Smooth muscle cell (in vitro differentiated cells): ENCODE results near the gene KCNK1. TPM values are rescaled to one million over a fixed set of nuclear protein-coding genes. Genes with fewer than 3 reads are reported as not detected.
"Not testable (repeated sequence)": the region's sequence is repeated elsewhere in the genome, so short reads cannot be mapped to it uniquely, and the experiment has no call there.

Source experiments
- DNase-seq: peaks from one replicate; lab custom pipeline; 2025; ENCODE audit not compliant: unreplicated experiment; lab: John Stamatoyannopoulos, UW
- H2AFZ ChIP-seq: fragments of 200-600 bp; sonication (generic); 2 replicates; pipeline ENCODE4 v1.6.0; 2016; ENCODE audit warnings: antibody characterized with exemption, low read depth, mild to moderate bottlenecking
- H3F3A ChIP-seq: fragments of 200-600 bp; sonication (generic); 2 replicates; pipeline ENCODE4 v1.6.0; 2017; ENCODE audit warnings: antibody characterized with exemption, low read depth
- H3K27ac ChIP-seq: fragments of 200-600 bp; sonication (generic); 2 replicates; pipeline ENCODE4 v1.5.1; 2016; ENCODE audit warnings: low read depth, mild to moderate bottlenecking
- H3K27me3 ChIP-seq: fragments of 200-600 bp; sonication (generic); 2 replicates; pipeline ENCODE4 v1.6.1; 2016; ENCODE audit warnings: low read depth, mild to moderate bottlenecking
- H3K36me3 ChIP-seq: fragments of 200-600 bp; sonication (generic); 2 replicates; pipeline ENCODE4 v1.5.1; 2016; ENCODE audit warnings: low read depth
- H3K4me1 ChIP-seq: fragments of 200-600 bp; sonication (generic); 2 replicates; pipeline ENCODE4 v1.5.1; 2016; ENCODE audit warnings: low read depth
- H3K4me2 ChIP-seq: fragments of 200-600 bp; sonication (generic); 2 replicates; pipeline ENCODE4 v1.6.0; 2016; ENCODE audit warnings: mild to moderate bottlenecking
- H3K4me3 ChIP-seq: fragments of 200-600 bp; sonication (generic); 2 replicates; pipeline ENCODE4 v1.5.1; 2016; ENCODE audit warnings: mild to moderate bottlenecking
- H3K79me2 ChIP-seq: fragments of 200-600 bp; sonication (generic); 2 replicates; pipeline ENCODE4 v1.6.0; 2016; ENCODE audit warnings: low read depth, mild to moderate bottlenecking
- H3K9ac ChIP-seq: fragments of 200-600 bp; sonication (generic); 2 replicates; pipeline ENCODE4 v1.6.0; 2016; ENCODE audit warnings: low read depth
- H3K9me3 ChIP-seq: fragments of 200-600 bp; sonication (generic); replicated peaks from 2 replicates; pipeline ENCODE4 v1.5.1; 2016; ENCODE audit warnings: low read depth
- H4K20me1 ChIP-seq: fragments of 200-600 bp; sonication (generic); 2 replicates; pipeline ENCODE4 v1.6.0; 2016; ENCODE audit warnings: low read depth
- CTCF ChIP-seq: fragments of 200-600 bp; sonication (generic); IDR thresholded peaks from 2 replicates; pipeline ENCODE4 v1.5.1; 2017; ENCODE audit warnings: borderline replicate concordance, mild to moderate bottlenecking, antibody characterized with exemption; ENCODE audit not compliant: insufficient read depth, poor library complexity, severe bottlenecking
- WGBS: methylation state at CpG from one replicate; pipeline ENCODE4 v1.1.7; 2016; ENCODE audit warnings: low lambda C conversion rate; 5-methylcytosine and 5-hydroxymethylcytosine counted together
- polyA plus RNA-seq: library from polyadenylated mRNA; unstranded; fragments of >200 nt; fragmentation: Nextera tagmentation; extraction: Ambion mirVana; gene quantifications from 2 replicates; pipeline ENCODE4 v1.2.1, GENCODE V29; 2016
- total RNA-seq: library from RNA; depleted of rRNA; stranded (reverse); fragments of >200 nt; gene quantifications from 2 replicates; pipeline ENCODE4 v1.2.3, GENCODE V29; 2014

KCNK1 gene
- total and polyA plus RNA-seq, 2 experiments from 2014 or later, result 16.6 to 16.8 TPM

DNA sequence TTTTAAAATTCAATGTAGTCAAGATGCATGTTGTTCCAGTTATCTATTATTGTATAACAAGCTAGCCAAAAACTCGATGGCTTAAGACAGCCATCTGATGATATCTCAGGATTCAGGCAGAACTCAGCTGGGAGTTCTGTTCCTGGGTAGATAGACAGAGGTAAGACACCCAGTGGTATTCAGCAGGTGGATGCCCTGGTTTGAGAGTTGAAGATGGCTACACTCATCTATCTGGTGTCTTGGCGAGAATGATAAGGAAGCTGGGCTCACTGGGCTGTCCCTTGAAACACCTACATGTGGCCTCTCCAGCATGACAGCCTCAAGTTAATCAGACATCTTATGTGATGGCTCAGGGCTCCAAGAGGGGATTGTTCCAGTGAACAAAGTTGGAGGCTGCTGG lies 3.3 kb upstream of the KCNK1 start:
- Histone ChIP-seq H3K4me3 (no peak overlapping the region), H3K4me2 (no peak overlapping the region)

DNA sequence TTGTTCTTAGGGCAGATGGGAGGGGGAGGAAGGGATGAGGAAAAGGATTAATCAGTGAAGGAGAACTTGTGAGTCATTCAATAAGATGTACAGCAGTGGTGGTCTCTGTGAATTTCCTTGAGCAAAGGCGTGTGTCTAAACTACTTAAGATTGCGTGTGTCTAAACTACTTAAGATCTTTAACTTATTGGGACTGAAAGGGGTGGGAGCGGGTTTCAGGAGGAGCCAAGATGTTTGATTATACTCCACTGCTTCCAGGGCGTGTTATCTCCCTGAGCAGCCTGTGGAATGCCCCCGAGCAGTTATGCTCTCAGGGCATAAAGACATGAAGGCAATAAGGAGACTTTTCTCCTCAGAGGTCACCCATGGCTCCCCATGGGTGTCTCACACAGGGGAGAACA lies 2.5 kb upstream of the KCNK1 start:
- H3F3A ChIP-seq, H3K27me3 ChIP-seq, H2AFZ ChIP-seq, H4K20me1 ChIP-seq, DNase-seq, H3K9ac ChIP-seq, H3K4me1 ChIP-seq, H3K4me2 ChIP-seq, H3K36me3 ChIP-seq, H3K27ac ChIP-seq, H3K4me3 ChIP-seq, H3K9me3 ChIP-seq: not testable (repeated sequence)
- H3K79me2 ChIP-seq, result peaks cover 12% of the 10 kb centered on the region
- WGBS, result 47% methylated on average over 5 of the region's 5 CpGs

More for the DNA sequence above, 3.3 kb upstream of the KCNK1 start:
- TF ChIP-seq CTCF, result no peak
- H3K9me3 ChIP-seq, result no peaks in the 10 kb centered on the region
- no peak overlapping the region for H2AFZ ChIP-seq
- H3K9ac ChIP-seq, result no peak overlapping the region
- H3K36me3 ChIP-seq, result no peaks in the 10 kb centered on the region
- H3F3A ChIP-seq, result peaks cover 8% of the 10 kb centered on the region
- H3K27ac ChIP-seq, result no peak overlapping the region
- H3K4me1 ChIP-seq, result peaks cover 4% of the 10 kb centered on the region
- H3K79me2 ChIP-seq, result peaks cover 12% of the 10 kb centered on the region
- H4K20me1 ChIP-seq, result peaks cover 2% of the 10 kb centered on the region
- DNase-seq, result no peak
- WGBS, result 98% methylated on average over 2 of the region's 2 CpGs
- H3K27me3 ChIP-seq, result no peaks in the 10 kb centered on the region

DNA sequence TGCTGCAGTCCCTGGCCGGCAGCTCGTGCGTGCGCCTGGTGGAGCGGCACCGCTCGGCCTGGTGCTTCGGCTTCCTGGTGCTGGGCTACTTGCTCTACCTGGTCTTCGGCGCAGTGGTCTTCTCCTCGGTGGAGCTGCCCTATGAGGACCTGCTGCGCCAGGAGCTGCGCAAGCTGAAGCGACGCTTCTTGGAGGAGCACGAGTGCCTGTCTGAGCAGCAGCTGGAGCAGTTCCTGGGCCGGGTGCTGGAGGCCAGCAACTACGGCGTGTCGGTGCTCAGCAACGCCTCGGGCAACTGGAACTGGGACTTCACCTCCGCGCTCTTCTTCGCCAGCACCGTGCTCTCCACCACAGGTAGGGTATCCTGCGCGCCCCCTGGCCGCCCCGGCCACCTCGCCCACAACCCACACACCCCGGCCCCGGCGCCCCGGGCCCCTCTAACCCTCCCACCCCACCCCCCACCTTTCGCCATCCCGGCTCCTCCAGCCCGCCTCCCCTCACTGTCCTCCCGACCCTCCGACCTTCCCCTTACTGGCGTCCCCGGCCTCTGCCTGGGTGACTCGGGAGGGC lies 352 bp downstream of the KCNK1 start:
- Histone ChIP-seq H3K9ac (peak overlapping the region; percentile 66), H3K79me2 (peaks cover 28% of the 10 kb centered on the region), H3F3A (peaks cover 8% of the 10 kb centered on the region), H3K4me3 (peak overlapping the region; percentile 91), H2AFZ (peak overlapping the region; percentile 84), H3K27ac (peak overlapping the region; percentile 49), H3K4me2 (peak overlapping the region; percentile 92), H3K36me3 (no peaks in the 10 kb centered on the region), H3K27me3 (no peaks in the 10 kb centered on the region), H3K9me3 (no peaks in the 10 kb centered on the region), H3K4me1 (peaks cover 4% of the 10 kb centered on the region), H4K20me1 (peaks cover 27% of the 10 kb centered on the region)
- no peak for TF ChIP-seq CTCF
- peak; percentile 57 for DNase-seq
- 2% methylated on average over 38 of the region's 43 CpGs for WGBS

GRCh38 chr1:233614743-233615521 lies 1.0 kb downstream of the KCNK1 start:
- Histone ChIP-seq H2AFZ (peak overlapping the region; percentile 52), H3K9ac (peak overlapping the region; percentile 66), H3K36me3 (no peaks in the 10 kb centered on the region), H4K20me1 (peaks cover 27% of the 10 kb centered on the region), H3K27ac (peak overlapping the region; percentile 49), H3K9me3 (no peaks in the 10 kb centered on the region), H3K79me2 (peaks cover 28% of the 10 kb centered on the region), H3K27me3 (no peaks in the 10 kb centered on the region), H3K4me1 (peaks cover 4% of the 10 kb centered on the region), H3K4me2 (peak overlapping the region; percentile 92), H3K4me3 (peak overlapping the region; percentile 91), H3F3A (peaks cover 8% of the 10 kb centered on the region)
- WGBS, result 15% methylated on average over 36 of the region's 36 CpGs
- no peak for DNase-seq
- TF ChIP-seq CTCF, result no peak
